ENCODE results near the gene NDUFB8. TPM values are rescaled to one million over a fixed set of nuclear protein-coding genes. Genes with fewer than 3 reads are reported as not detected.

The NDUFB8 gene
- total RNA-seq, 1 experiment from 2014 or later: 194 TPM

DNA sequence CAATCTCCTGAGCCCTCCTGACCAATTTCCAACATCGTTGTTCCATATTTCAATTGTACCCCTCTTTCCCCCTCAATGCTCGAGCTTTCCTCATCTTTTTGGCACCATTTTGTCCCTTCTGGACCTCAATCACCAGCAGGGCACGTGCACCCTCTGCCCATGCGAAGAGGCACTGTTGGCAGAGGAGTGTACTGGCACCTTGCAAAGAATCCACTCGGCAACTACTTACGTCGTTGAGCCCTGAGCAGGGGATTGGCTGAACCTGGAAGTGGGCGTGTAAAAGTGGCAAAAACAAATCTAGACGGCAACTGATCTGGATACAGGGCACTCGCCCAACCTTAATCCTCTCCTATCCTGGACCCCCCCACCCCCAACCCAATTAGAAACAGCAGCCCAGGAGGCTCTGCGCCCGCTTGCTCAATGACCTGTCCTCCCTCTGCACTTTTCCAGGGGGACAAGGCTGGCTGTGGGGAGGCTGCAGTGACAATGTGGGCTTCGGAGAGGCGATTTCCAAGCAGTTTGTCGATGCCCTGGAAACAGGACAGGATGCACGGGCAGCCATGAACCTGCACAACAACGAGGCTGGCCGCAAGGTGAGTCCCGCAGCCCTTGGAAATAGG, 48.1 kb downstream of the NDUFB8 start:
- no peak for TF ChIP-seq CTCF (IDR thresholded peaks at IDR 0.05; ENCODE audit: unreplicated experiment)
- ChIA-PET POLR2A (interaction anchor here (0.6 to 3.2 kb wide), 8 partner anchors 14 to 1939 kb away, joined by 3 to 11 read pairs (median 3); partner anchors contain the start of gene SCD), CTCF (interaction anchor here (0.6 to 2.8 kb wide), 15 partner anchors 8 to 615 kb away, joined by 3 to 18 read pairs (median 4); no protein-coding TSS in a partner anchor)
- no peaks in the 10 kb centered on the region for H3K9me3 Mint-ChIP-seq (ENCODE audit: unreplicated experiment)
- DNase-seq (ENCODE audit: unreplicated experiment): peak; percentile 89
- H3K4me3 Mint-ChIP-seq (ENCODE audit: unreplicated experiment): no peak overlapping the region
- no peak overlapping the region for H3K27ac Mint-ChIP-seq (ENCODE audit: low read depth, unreplicated experiment)
- peaks cover 37% of the 10 kb centered on the region for H3K27me3 Mint-ChIP-seq (ENCODE audit: insufficient read depth, unreplicated experiment)
- intact Hi-C loops (cut with micrococcal nuclease): no loop called here
- H3K4me1 Mint-ChIP-seq (ENCODE audit: insufficient read depth, unreplicated experiment): peaks cover 5% of the 10 kb centered on the region
- BruUV-seq (replicated peaks): no TSS peak
- H3K36me3 Mint-ChIP-seq (ENCODE audit: insufficient read depth, unreplicated experiment): no peaks in the 10 kb centered on the region

DNA sequence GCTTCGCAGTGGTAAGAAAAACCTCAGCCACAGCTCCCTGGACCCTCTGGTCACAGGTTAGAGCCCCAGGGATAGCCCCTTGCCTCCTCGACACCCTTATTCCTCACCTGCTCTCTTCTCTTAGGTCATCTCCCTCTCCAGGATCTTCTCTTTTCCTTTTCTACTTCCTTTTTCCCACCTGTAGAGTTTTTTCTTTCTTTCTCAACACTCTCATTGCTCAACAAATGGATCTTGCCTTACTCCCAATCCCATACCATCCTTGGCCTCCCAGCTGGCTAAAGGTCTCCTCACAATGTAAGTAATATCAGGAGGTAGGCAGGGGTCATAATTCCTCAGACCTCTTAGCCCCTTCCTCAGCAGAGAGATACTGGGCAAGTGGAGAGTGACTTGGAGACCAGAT, 49.7 kb downstream of the NDUFB8 start:
- ChIA-PET CTCF (interaction anchor here (0.6 kb wide), 3 partner anchors 119 to 613 kb away, joined by 3 to 4 read pairs (median 4); no protein-coding TSS in a partner anchor), POLR2A (interaction anchor here (1.1 to 3.2 kb wide), 2 partner anchors 12 to 133 kb away, joined by 3 to 11 read pairs; partner anchors contain the start of gene SCD)
- BruUV-seq (replicated peaks): no TSS peak
- no peaks in the 10 kb centered on the region for H3K36me3 Mint-ChIP-seq (ENCODE audit: insufficient read depth, unreplicated experiment)
- no peak for DNase-seq (ENCODE audit: unreplicated experiment)
- no peak for TF ChIP-seq CTCF (IDR thresholded peaks at IDR 0.05; ENCODE audit: unreplicated experiment)
- no peak overlapping the region for H3K27ac Mint-ChIP-seq (ENCODE audit: low read depth, unreplicated experiment)
- H3K4me1 Mint-ChIP-seq (ENCODE audit: insufficient read depth, unreplicated experiment): peaks cover 5% of the 10 kb centered on the region
- intact Hi-C loops (cut with micrococcal nuclease): no loop called here
- H3K4me3 Mint-ChIP-seq (ENCODE audit: unreplicated experiment): no peak overlapping the region
- H3K27me3 Mint-ChIP-seq (ENCODE audit: insufficient read depth, unreplicated experiment): peaks cover 37% of the 10 kb centered on the region
- no peaks in the 10 kb centered on the region for H3K9me3 Mint-ChIP-seq (ENCODE audit: unreplicated experiment)

DNA sequence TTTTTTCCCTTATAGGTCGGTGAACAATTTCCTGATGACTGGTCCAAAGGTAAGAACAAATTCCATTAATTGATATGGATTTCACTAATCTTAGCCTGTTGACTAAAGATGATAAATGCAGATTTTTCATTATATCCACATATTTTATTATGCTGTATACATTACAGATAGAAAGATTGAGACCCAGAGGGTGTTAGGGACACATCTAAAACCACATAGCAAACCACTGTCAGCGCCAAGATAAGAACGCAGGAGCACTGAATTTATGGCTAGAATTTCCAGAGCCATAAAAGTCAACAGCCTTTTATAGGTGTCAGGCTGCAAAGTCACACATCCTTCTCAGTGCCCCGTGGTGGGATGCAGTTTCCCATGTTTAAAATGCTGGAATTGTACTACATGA, 50.6 kb downstream of the NDUFB8 start:
- peaks cover 5% of the 10 kb centered on the region for H3K4me1 Mint-ChIP-seq (ENCODE audit: insufficient read depth, unreplicated experiment)
- H3K9me3 Mint-ChIP-seq (ENCODE audit: unreplicated experiment): no peaks in the 10 kb centered on the region
- ChIA-PET CTCF (no interaction called here), POLR2A (no interaction called here)
- H3K27ac Mint-ChIP-seq (ENCODE audit: low read depth, unreplicated experiment): no peak overlapping the region
- H3K36me3 Mint-ChIP-seq (ENCODE audit: insufficient read depth, unreplicated experiment): no peaks in the 10 kb centered on the region
- H3K27me3 Mint-ChIP-seq (ENCODE audit: insufficient read depth, unreplicated experiment): peaks cover 40% of the 10 kb centered on the region
- BruUV-seq (replicated peaks): no TSS peak
- no peak for TF ChIP-seq CTCF (IDR thresholded peaks at IDR 0.05; ENCODE audit: unreplicated experiment)
- H3K4me3 Mint-ChIP-seq (ENCODE audit: unreplicated experiment): no peak overlapping the region
- intact Hi-C loops (cut with micrococcal nuclease): no loop called here
- DNase-seq (ENCODE audit: unreplicated experiment): no peak

DNA sequence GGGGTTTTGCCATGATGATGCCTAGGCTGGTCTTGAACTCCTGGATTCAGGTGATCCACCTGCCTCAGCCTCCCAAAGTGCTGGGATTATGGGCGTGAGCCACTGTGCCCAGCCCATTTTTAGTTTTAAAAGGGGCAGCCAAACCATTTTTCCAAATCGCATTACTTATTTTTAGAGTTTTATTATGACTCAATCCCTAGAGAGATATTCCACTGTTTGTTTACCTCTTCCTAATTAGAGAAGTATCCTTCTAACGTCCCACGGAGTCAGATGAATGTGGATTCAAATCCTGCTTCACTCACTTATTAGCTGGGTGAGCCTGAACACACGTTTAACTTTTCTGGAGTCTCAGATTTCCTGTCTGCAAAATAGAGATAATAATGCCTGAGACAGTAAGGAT, 51.7 kb downstream of the NDUFB8 start:
- no peaks in the 10 kb centered on the region for H3K36me3 Mint-ChIP-seq (ENCODE audit: insufficient read depth, unreplicated experiment)
- no peak overlapping the region for H3K27ac Mint-ChIP-seq (ENCODE audit: low read depth, unreplicated experiment)
- H3K4me3 Mint-ChIP-seq (ENCODE audit: unreplicated experiment): no peak overlapping the region
- DNase-seq (ENCODE audit: unreplicated experiment): no peak
- peaks cover 5% of the 10 kb centered on the region for H3K4me1 Mint-ChIP-seq (ENCODE audit: insufficient read depth, unreplicated experiment)
- no TSS peak for BruUV-seq (replicated peaks)
- ChIA-PET CTCF (no interaction called here), POLR2A (no interaction called here)
- peaks cover 47% of the 10 kb centered on the region for H3K27me3 Mint-ChIP-seq (ENCODE audit: insufficient read depth, unreplicated experiment)
- intact Hi-C loops (cut with micrococcal nuclease): no loop called here
- TF ChIP-seq CTCF (IDR thresholded peaks at IDR 0.05; ENCODE audit: unreplicated experiment): no peak
- H3K9me3 Mint-ChIP-seq (ENCODE audit: unreplicated experiment): no peaks in the 10 kb centered on the region

Other genes with a start within 250 kb of the NDUFB8 start
- gene BLOC1S2, start 243.2 kb downstream of the NDUFB8 start, total RNA-seq (2022): 86.7 and 98.4 TPM in 2 replicates
- gene PKD2L1, start 199.6 kb downstream of the NDUFB8 start, total RNA-seq (2022): not detected in 2 replicates
- 101 and 179 TPM in 2 replicates for gene SCD, start 182.6 kb downstream of the NDUFB8 start, total RNA-seq (2022)
- not detected in 2 replicates for gene WNT8B, start 66.9 kb downstream of the NDUFB8 start, total RNA-seq (2022)
- 10.6 and 14.0 TPM in 2 replicates for gene SEC31B, start 10.0 kb downstream of the NDUFB8 start, total RNA-seq (2022)
- 40.1 and 41.0 TPM in 2 replicates for gene HIF1AN, start 6.1 kb upstream of the NDUFB8 start, total RNA-seq (2022)
- not detected in 2 replicates for gene PAX2, start 215.7 kb upstream of the NDUFB8 start, total RNA-seq (2022)